ENCODE data around the gene DTX4.

Gene DTX4

DNA sequence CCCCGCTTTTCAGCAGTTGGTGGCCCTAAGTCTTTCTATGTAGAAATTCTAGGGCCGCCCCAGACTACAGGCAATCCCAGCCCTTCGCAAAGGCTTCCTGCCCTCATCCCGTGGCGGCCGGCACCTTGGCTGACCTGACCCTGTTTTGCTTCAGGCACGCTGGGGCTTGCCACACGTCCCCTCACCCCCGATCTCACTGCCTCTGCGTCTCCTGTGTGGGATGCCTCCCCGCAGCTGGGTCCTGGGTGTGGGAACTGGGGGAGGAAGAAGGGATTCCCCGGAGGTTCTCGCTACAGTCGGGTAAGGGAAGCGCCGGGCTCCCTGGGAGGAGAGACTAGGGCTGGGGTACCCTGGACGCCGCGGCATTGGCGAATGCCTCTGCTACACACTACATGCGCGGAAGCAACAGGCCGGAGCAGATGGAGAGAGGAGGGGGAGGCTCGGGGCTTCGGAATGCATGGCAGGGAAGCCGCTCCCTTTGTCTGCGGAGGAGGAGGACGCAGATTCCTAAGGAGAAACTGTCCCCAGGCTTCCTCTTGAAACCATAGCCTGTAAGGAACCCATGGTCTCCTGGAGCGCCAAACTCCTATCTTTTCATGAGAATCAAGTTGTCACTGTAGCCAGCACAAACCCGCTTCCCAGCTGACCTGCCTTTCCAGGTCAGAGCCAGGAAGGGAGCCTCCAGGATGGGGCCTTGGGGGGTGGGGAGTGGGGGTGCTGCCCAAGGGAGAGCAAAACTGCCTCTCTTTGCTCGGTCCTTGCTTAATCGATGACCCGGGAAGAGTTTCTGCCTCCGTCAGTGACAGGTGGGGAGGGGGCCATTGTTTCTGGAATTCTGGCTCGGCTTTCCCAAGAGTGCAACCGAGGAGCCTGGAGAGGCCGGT, 1.4 kb downstream of the DTX4 start:
- no peaks in the 10 kb centered on the region; the same call in 1 of the 2 replicates for H3K79me2 ChIP-seq (ENCODE audit: insufficient read depth, low read length)
- H4K20me1 ChIP-seq (ENCODE audit: insufficient read depth, low read length, poor library complexity, severe bottlenecking): peaks cover 4% of the 10 kb centered on the region
- H3F3A ChIP-seq (ENCODE audit: low read depth): no peaks in the 10 kb centered on the region
- TF ChIP-seq, protein P1, sequence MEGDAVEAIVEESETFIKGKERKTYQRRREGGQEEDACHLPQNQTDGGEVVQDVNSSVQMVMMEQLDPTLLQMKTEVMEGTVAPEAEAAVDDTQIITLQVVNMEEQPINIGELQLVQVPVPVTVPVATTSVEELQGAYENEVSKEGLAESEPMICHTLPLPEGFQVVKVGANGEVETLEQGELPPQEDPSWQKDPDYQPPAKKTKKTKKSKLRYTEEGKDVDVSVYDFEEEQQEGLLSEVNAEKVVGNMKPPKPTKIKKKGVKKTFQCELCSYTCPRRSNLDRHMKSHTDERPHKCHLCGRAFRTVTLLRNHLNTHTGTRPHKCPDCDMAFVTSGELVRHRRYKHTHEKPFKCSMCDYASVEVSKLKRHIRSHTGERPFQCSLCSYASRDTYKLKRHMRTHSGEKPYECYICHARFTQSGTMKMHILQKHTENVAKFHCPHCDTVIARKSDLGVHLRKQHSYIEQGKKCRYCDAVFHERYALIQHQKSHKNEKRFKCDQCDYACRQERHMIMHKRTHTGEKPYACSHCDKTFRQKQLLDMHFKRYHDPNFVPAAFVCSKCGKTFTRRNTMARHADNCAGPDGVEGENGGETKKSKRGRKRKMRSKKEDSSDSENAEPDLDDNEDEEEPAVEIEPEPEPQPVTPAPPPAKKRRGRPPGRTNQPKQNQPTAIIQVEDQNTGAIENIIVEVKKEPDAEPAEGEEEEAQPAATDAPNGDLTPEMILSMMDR (conservative IDR thresholded peaks at IDR 0.05; ENCODE audit: low read length): no peak
- TF ChIP-seq EZH2phosphoT487 (IDR thresholded peaks at IDR 0.05; ENCODE audit: borderline replicate concordance): no peak
- peaks cover 9% of the 10 kb centered on the region for H3K4me1 ChIP-seq (ENCODE audit: insufficient read depth, low read length, poor library complexity, severe bottlenecking)
- no peaks in the 10 kb centered on the region for H3K9me2 ChIP-seq (replicated peaks; ENCODE audit: low read depth, low read length)
- no peak overlapping the region for H2AFZ ChIP-seq (ENCODE audit: low read length)
- H3K9ac ChIP-seq (ENCODE audit: low read depth, low read length, poor library complexity, severe bottlenecking): peak overlapping the region; percentile 65
- H3K9me3 ChIP-seq (ENCODE audit: insufficient read depth, low read depth, low read length): no peaks in the 10 kb centered on the region
- H3K27me3 ChIP-seq (ENCODE audit: insufficient read depth, low read length, poor library complexity, severe bottlenecking): peaks cover 5% of the 10 kb centered on the region
- peak overlapping the region; percentile 95 for H3K4me2 ChIP-seq (ENCODE audit: low read depth, low read length, poor library complexity, severe bottlenecking)
- H3K4me3 ChIP-seq (ENCODE audit: low read length, poor library complexity, severe bottlenecking): peak overlapping the region; percentile 88
- H3K36me3 ChIP-seq (ENCODE audit: insufficient read depth, low read length): no peaks in the 10 kb centered on the region

DNA sequence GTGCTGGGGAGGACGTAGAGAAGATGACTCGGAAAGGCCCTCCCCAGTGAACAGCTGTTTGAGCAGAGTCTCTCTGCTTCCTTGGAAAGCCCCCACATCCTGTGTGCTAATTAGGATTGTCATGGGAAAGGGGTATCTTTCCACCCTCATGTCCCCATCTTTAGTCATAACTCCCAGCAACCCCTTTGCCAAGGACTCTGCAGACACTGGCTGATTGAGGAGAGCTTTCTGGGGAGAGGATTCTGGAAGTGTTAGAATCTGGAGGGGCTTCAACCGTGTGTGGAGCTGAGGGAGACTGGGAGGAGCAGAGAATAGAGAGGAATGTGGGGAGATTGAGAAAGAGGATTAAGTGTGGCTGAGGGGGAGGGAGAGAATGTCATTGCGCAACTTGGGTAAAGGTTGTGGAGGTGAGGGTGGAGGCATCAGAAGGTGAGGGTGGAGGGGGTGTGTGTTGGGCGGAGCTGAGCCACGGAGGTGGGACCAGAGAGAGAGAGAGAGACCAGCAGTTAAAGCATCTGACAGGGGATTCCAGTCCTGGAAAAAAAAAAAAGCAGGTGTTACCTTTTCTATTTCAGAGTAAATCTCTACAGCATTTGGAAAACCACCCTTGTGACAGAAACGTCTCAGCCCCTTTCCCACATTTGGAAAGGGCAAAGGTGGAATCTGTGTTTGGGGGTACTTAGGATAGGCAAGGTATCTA, 2.2 kb downstream of the DTX4 start:
- 0 out of 2 replicates have a peak, but pooled peaks cover 1% of the 10 kb centered on the region for H3K9me3 ChIP-seq (ENCODE audit: insufficient read depth, low read depth, low read length)
- no peaks in the 10 kb centered on the region for H3K36me3 ChIP-seq (ENCODE audit: insufficient read depth, low read length)
- H3K4me2 ChIP-seq (ENCODE audit: low read depth, low read length, poor library complexity, severe bottlenecking): no peak overlapping the region
- no peaks in the 10 kb centered on the region; the same call in 1 of the 2 replicates for H3K79me2 ChIP-seq (ENCODE audit: insufficient read depth, low read length)
- H3K27me3 ChIP-seq (ENCODE audit: insufficient read depth, low read length, poor library complexity, severe bottlenecking): peaks cover 5% of the 10 kb centered on the region
- peaks cover 9% of the 10 kb centered on the region for H3K4me1 ChIP-seq (ENCODE audit: insufficient read depth, low read length, poor library complexity, severe bottlenecking)
- no peaks in the 10 kb centered on the region for H3F3A ChIP-seq (ENCODE audit: low read depth)
- no peak overlapping the region for H3K4me3 ChIP-seq (ENCODE audit: low read length, poor library complexity, severe bottlenecking)
- no peak overlapping the region for H3K9ac ChIP-seq (ENCODE audit: low read depth, low read length, poor library complexity, severe bottlenecking)
- no peak for TF ChIP-seq EZH2phosphoT487 (IDR thresholded peaks at IDR 0.05; ENCODE audit: borderline replicate concordance)
- TF ChIP-seq, protein P1 (conservative IDR thresholded peaks at IDR 0.05; ENCODE audit: low read length): no peak
- H3K9me2 ChIP-seq (replicated peaks; ENCODE audit: low read depth, low read length): no peaks in the 10 kb centered on the region
- no peak overlapping the region for H2AFZ ChIP-seq (ENCODE audit: low read length)
- peaks cover 4% of the 10 kb centered on the region for H4K20me1 ChIP-seq (ENCODE audit: insufficient read depth, low read length, poor library complexity, severe bottlenecking)

DNA sequence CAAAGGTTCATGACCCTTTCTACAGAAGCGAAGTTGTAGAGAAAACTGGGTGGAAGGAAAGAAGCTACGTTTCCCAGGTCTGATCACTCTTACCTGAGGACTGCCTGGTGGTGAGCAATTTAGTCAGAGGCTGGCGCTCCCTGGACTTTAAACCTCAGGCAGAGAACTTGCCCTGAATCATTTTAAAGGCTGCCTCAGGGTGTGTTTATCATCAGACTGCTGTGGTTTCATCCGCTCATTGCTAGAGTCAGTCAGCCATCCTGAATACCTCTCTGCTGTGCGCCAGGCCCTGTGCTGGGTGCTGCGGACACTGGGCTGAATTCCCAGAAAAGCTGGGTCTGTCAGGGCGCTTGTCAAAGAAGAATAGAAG, 2.7 kb downstream of the DTX4 start:
- Histone ChIP-seq H4K20me1 (ENCODE audit: insufficient read depth, low read length, poor library complexity, severe bottlenecking) (peaks cover 4% of the 10 kb centered on the region), H3K9me2 (replicated peaks; ENCODE audit: low read depth, low read length) (no peaks in the 10 kb centered on the region), H3K27me3 (ENCODE audit: insufficient read depth, low read length, poor library complexity, severe bottlenecking) (peaks cover 5% of the 10 kb centered on the region), H3K4me1 (ENCODE audit: insufficient read depth, low read length, poor library complexity, severe bottlenecking) (peaks cover 9% of the 10 kb centered on the region), H3F3A (ENCODE audit: low read depth) (no peaks in the 10 kb centered on the region), H3K9ac (ENCODE audit: low read depth, low read length, poor library complexity, severe bottlenecking) (no peak overlapping the region), H3K9me3 (ENCODE audit: insufficient read depth, low read depth, low read length) (peaks cover 7% of the 10 kb centered on the region; the same call in 1 of the 2 replicates), H3K79me2 (ENCODE audit: insufficient read depth, low read length) (no peaks in the 10 kb centered on the region; the same call in 1 of the 2 replicates), H3K4me3 (ENCODE audit: low read length, poor library complexity, severe bottlenecking) (no peak overlapping the region), H2AFZ (ENCODE audit: low read length) (no peak overlapping the region), H3K36me3 (ENCODE audit: insufficient read depth, low read length) (no peaks in the 10 kb centered on the region), H3K4me2 (ENCODE audit: low read depth, low read length, poor library complexity, severe bottlenecking) (no peak overlapping the region)
- no peak for TF ChIP-seq EZH2phosphoT487 (IDR thresholded peaks at IDR 0.05; ENCODE audit: borderline replicate concordance)
- TF ChIP-seq, protein P1 (conservative IDR thresholded peaks at IDR 0.05; ENCODE audit: low read length): no peak

Data from Loucy (cell line).